Skeletal muscle satellite cell (primary cell): ENCODE measurements around the gene PAX4. TPM values are rescaled to one million over a fixed set of nuclear protein-coding genes. Genes with fewer than 3 reads are reported as not detected.

ENCODE experiments used
- H3K27me3 ChIP-seq: 2 replicates; pipeline ENCODE4 v1.7.0; 2013; ENCODE audit warnings: low read length; ENCODE audit not compliant: control insufficient read depth, insufficient read depth
- H3K36me3 ChIP-seq: 2 replicates; pipeline ENCODE4 v1.7.0; 2013; ENCODE audit warnings: mild to moderate bottlenecking, control low read depth, low read length; ENCODE audit not compliant: insufficient read depth
- H3K4me1 ChIP-seq: 2 replicates; pipeline ENCODE4 v1.7.0; 2013; ENCODE audit warnings: low read length; ENCODE audit not compliant: control insufficient read depth, insufficient read depth
- H3K4me2 ChIP-seq: 2 replicates; pipeline ENCODE4 v1.7.0; 2013; ENCODE audit warnings: mild to moderate bottlenecking, low read length
- H3K4me3 ChIP-seq: 2 replicates; pipeline ENCODE4 v1.7.0; 2013; ENCODE audit warnings: low read length
- H3K9ac ChIP-seq: 2 replicates; pipeline ENCODE4 v1.7.0; 2013; ENCODE audit warnings: mild to moderate bottlenecking, low read depth, low read length, moderate library complexity
- H3K9me3 ChIP-seq: replicated peaks from 2 replicates; pipeline ENCODE4 v1.7.0; 2013; ENCODE audit warnings: mild to moderate bottlenecking, control low read depth, low read length
- total RNA-seq: library from RNA; depleted of rRNA; stranded (reverse); fragments of >200 nt; gene quantifications from 2 replicates; pipeline ENCODE4 v1.2.3, GENCODE V29; 2012; rRNA removed

Gene PAX4, protein sequence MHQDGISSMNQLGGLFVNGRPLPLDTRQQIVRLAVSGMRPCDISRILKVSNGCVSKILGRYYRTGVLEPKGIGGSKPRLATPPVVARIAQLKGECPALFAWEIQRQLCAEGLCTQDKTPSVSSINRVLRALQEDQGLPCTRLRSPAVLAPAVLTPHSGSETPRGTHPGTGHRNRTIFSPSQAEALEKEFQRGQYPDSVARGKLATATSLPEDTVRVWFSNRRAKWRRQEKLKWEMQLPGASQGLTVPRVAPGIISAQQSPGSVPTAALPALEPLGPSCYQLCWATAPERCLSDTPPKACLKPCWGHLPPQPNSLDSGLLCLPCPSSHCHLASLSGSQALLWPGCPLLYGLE
- total RNA-seq: not detected in 2 replicates

DNA sequence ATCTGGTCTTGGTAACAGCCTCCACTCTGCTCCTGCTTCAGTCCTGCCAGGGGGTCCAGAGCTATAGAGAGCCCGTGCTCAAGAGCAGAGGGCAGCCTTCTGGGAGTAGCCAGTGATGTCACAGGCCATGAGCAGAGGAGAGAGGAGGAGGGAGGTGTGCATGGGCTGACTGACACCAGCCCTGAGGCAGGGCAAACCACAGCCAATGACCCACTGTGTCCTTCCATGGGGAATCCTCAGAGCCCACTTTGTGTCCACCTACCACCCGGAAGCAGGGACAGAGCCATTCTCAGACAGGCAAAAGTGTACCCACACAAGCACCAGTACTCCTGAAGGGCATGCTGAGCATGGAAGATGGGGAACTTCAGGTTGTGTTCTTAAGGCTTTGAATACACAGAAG lies at the start of gene PAX4:
Gene PAX4, minus strand, starts transcription at position 101 of the 400 bp plus-strand sequence. CDS start 2,214 bp downstream, outside the sequence.
- Histone ChIP-seq H3K36me3 (no peaks in the 10 kb centered on the region), H3K9ac (no peak within 1 kb of the TSS), H3K27me3 (peaks cover 96% of the 10 kb centered on the region), H3K9me3 (no peaks in the 10 kb centered on the region), H3K4me3 (no peak within 1 kb of the TSS), H3K4me2 (no peak within 1 kb of the TSS), H3K4me1 (no peaks in the 10 kb centered on the region)

DNA sequence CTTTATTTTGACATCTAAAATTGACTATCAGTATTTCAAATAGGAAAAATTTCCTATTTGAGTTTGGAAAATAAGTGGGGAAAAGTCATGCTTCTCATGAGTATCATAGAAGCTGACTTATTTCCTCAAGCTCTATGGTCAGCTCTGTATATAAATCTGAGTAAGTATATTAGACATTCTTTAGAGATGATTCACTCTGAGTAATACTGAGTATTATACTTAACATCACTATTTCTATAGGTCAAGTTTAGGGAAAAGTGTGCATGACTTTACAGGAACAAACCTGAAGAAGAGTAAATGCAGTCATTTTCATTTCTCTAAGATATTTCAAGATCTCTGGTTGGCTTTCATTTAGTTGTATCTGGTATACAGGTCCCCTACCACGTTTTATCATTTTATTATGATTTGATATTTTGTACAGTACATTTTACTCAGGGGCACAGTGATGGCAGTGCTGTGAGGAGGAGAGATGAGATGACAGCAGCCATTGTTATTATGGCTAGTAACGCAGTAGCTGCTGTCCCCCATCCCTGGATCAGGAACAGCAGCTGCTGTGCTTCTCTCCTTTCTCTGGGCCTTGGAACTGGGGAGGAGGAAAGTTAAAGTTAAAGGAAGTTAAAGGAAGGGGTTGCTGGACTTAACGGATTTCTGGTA lies 49.2 kb upstream of the PAX4 start:
- Histone ChIP-seq H3K27me3 (no peaks in the 10 kb centered on the region), H3K4me2 (peak overlapping the region; percentile 76), H3K9ac (peak overlapping the region; percentile 61), H3K4me3 (peak overlapping the region; percentile 44), H3K4me1 (peaks cover 37% of the 10 kb centered on the region), H3K9me3 (no peaks in the 10 kb centered on the region), H3K36me3 (peaks cover 2% of the 10 kb centered on the region)

DNA sequence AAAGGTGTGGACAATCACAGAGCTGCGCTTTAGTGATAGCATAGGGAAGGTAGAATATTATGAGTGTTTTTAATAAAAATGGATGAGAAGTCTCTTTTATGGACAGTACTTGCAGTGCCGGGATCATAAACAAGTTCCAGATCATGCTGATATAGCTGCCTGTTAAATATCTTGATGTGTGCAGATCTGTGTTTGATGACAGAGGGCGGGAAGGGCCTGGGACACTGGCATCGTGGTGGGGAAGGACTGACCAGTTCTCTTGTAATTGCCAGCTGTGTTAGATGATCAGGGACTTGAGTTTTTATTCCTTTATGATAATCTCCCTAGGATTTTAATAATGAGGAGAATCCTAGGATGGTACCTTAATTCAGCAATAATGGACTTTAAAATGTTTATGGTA lies 48.7 kb upstream of the PAX4 start:
- Histone ChIP-seq H3K27me3 (no peaks in the 10 kb centered on the region), H3K4me1 (peaks cover 37% of the 10 kb centered on the region), H3K36me3 (peaks cover 2% of the 10 kb centered on the region), H3K4me3 (no peak overlapping the region), H3K4me2 (peak overlapping the region; percentile 76), H3K9ac (peak overlapping the region; percentile 41), H3K9me3 (no peaks in the 10 kb centered on the region)

DNA sequence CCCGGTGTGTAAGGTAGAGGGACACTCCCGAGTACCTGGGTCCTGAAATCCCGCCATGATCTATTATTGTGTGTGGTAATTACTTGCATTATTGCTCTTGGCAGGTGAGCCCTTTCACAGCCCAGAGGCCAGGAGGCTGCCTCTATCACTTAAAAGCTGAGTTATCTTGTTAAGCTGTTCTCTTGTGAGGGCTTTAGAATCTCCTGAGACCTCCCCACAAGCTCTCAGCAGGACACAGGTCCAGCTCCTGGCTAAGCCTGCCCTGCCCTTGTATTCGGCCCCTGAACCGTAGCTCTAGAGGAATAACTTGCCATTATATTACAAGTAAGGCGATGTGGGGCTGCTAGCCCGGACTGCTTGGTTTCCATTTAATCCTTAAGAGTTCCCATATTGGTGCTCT lies 48.0 kb upstream of the PAX4 start:
- peaks cover 37% of the 10 kb centered on the region for H3K4me1 ChIP-seq
- H3K27me3 ChIP-seq: no peaks in the 10 kb centered on the region
- no peaks in the 10 kb centered on the region for H3K9me3 ChIP-seq
- H3K9ac ChIP-seq: peak overlapping the region; percentile 41
- no peak overlapping the region for H3K4me3 ChIP-seq
- H3K36me3 ChIP-seq: peaks cover 3% of the 10 kb centered on the region
- peak overlapping the region; percentile 76 for H3K4me2 ChIP-seq

DNA sequence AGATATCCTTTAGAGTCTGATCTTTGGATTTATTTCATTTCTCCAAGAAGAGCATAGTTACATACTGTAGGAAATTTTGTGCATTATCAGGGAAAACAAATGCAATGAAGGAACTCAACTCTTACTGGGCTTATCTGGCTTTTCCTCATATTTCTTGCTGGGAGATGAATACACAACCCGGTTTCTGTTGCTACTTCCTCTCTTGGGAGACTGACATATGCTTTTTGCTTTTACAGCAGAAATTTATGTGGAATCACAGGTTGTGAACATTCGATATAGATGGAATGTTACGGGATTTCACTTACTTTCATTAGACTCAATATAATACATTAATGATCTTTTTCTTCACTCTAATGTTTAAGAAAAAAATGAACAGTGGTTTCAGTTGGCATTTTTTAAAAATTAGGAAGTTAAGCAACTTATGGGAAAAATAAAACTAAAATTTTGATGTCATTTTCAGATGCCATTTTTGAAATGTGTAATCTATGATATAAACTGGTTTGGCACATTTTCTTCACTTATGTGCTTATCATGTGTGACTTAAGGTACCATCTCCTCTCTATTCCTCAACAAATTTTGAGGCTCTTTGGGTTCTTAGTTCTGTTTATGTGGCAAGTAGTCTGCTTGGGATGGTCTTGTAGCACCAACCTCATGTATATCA lies 41.2 kb upstream of the PAX4 start:
- peaks cover 19% of the 10 kb centered on the region for H3K4me1 ChIP-seq
- no peak overlapping the region for H3K4me2 ChIP-seq
- no peaks in the 10 kb centered on the region for H3K27me3 ChIP-seq
- H3K9ac ChIP-seq: no peak overlapping the region
- H3K9me3 ChIP-seq: no peaks in the 10 kb centered on the region
- H3K36me3 ChIP-seq: peaks cover 22% of the 10 kb centered on the region
- H3K4me3 ChIP-seq: no peak overlapping the region

DNA sequence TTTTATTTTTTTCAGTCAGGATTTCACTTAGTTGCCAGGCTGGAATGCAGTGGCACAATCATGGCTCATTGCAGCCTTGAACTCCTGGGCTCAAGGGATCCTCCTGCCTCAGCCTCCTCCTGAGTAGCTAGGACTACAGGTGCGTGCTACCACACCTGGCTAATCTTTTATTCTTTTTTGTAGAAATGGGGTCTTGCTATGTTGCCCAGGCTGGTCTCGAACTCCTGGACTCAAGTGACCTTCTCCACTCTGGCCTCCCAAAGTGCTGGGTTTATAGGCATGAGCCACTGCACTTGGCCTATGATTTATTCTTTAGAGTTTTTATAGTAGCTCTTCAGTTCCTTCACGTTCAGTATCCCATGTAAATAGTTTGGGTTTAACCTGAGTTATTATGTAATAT lies 39.6 kb upstream of the PAX4 start:
- Histone ChIP-seq H3K9me3 (no peaks in the 10 kb centered on the region), H3K4me3 (no peak overlapping the region), H3K9ac (no peak overlapping the region), H3K27me3 (no peaks in the 10 kb centered on the region), H3K36me3 (peaks cover 22% of the 10 kb centered on the region), H3K4me2 (no peak overlapping the region), H3K4me1 (peaks cover 32% of the 10 kb centered on the region)

DNA sequence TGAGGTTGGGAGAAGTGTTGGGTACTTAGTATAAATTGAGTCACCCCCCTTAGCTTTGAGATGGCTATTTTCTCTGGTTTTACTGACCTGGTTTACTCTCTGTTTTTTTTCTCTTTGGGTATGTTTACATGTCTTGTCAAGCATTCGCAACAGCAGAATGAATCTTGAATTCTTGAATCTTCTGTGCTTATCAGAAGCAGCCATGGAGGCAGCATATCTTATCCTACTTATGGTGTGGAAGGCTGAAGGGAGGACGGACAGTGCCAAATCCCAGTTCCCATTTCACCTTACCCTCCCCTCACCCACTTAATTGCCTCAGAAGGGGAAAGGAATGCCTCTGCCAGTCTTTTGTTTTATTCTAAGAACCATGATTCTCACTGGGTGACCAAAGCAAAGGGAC lies 37.8 kb upstream of the PAX4 start:
- Histone ChIP-seq H3K4me1 (peaks cover 39% of the 10 kb centered on the region), H3K4me2 (peak overlapping the region; percentile 87), H3K36me3 (peaks cover 19% of the 10 kb centered on the region), H3K9me3 (no peaks in the 10 kb centered on the region), H3K4me3 (no peak overlapping the region), H3K27me3 (no peaks in the 10 kb centered on the region), H3K9ac (no peak overlapping the region)

DNA sequence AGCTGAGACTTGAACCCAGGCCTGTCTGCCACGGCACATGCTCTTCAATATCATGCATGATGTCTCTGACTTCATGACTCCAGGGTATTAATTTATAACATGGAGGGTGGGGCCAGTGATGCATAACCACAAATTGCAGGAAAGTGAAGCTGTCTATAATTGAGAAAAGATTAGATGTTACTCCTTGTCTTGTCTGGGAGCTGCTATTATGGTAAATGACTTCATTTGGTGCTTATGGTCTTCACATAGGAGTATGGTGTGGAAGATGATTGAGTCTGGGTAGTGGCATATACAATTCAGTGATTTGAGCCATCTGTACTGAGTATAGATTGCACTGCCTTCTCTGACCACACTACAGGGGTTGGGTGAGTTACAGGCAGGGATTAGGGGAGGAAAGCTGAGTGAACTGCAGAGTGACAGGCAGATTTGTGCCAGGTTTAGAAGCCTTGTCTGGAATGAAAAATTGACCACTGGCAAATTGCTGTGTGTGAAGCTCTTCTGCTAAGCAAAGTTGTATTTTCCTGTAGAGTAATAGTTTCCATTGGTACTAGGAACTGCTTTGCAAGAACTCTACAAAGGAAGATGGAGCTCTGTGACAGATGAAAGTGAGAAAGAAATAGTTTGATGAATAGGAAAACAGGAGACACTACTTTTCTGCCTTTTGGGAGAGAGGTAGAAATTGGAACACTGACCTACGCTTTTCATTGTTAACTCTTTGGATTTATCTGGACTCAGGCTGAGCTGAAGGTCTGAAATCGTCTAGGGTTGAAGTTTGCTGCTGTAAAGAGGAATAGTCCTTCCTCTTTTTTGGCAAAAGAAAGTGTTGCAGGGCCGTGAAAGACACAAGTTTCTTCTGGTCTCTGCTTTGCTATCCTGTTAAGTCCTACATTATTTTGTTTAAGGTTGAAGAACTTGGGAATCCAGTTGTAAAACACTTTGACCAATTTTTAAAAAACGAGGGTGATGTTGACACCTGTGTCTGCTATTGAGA lies 36.8 kb upstream of the PAX4 start:
- Histone ChIP-seq H3K27me3 (no peaks in the 10 kb centered on the region), H3K36me3 (peaks cover 18% of the 10 kb centered on the region), H3K9ac (no peak overlapping the region), H3K4me1 (peaks cover 40% of the 10 kb centered on the region), H3K4me3 (peak overlapping the region; percentile 93), H3K4me2 (peak overlapping the region; percentile 87), H3K9me3 (no peaks in the 10 kb centered on the region)

DNA sequence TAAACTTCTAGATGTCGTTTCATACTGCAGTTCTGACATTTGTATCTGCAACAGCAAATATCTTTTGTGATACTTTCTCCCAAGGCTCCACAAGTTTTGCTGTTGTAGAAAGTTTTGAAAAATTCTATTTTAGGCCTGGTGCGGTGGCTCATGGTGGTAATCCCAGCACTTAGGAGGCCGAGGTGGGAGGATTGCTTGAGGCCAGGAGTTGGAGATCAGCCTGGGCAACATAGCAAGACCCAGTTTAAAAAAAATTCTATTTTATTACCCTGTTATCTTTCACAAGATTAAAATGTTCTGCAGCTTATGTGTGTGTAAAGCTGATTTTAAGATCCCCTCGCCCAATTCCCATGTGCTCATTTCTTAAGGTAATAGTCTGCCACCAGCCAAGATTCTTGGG lies 35.5 kb upstream of the PAX4 start:
- Histone ChIP-seq H3K36me3 (peaks cover 7% of the 10 kb centered on the region), H3K9ac (peak overlapping the region; percentile 94), H3K4me1 (peaks cover 40% of the 10 kb centered on the region), H3K27me3 (no peaks in the 10 kb centered on the region), H3K9me3 (no peaks in the 10 kb centered on the region), H3K4me3 (peak overlapping the region; percentile 93), H3K4me2 (peak overlapping the region; percentile 87)

DNA sequence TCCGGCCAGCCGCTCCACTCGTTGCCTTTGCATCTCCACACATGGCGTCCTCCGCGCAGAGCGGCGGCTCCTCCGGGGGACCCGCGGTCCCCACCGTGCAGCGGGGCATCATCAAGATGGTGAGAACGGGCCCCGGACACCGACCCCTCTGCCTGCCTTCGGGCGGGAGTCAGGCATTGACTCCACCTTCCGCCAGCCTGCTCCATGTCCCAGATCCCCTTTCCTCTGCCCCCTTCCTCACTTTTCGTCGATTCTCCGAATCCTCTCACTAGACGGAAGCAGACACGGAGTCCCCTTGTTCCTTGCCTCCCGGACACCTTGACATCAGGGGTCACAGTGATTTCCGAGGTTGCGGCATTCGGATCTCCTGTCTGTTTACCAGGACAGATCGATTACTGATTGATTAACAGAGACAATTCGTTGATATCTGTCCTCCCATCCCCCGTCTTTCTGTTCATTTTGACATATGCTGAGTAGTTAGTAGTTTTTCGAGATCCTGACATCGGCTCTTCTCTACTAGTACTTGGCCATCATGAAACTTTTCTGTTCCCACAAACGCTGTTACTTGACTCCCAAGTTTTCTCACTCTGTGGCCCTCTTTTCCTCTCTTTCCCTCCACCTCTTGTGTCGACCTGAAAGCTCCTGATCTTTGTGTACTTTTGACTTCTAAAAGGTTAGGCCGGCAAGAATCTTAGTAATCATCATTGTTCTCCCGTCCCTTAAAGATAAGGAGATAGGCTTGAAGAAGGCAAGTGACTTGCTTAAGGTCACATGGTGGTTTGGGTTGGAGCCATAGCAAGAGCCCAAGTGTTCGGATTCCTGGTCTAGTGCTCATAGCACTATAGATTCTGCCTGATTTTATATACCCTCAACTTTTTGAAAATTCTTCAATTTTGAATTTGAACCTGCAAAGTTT lies 34.6 kb upstream of the PAX4 start:
- H3K9me3 ChIP-seq: no peaks in the 10 kb centered on the region
- H3K4me1 ChIP-seq: peaks cover 40% of the 10 kb centered on the region
- H3K4me2 ChIP-seq: peak overlapping the region; percentile 87
- peak overlapping the region; percentile 94 for H3K9ac ChIP-seq
- H3K36me3 ChIP-seq: peaks cover 5% of the 10 kb centered on the region
- peak overlapping the region; percentile 93 for H3K4me3 ChIP-seq
- no peaks in the 10 kb centered on the region for H3K27me3 ChIP-seq
